ENCODE measurements around the gene GMDS. TPM values are rescaled to one million over a fixed set of nuclear protein-coding genes. Genes with fewer than 3 reads are reported as not detected.

Gene GMDS
- total RNA-seq, 1 donor from 2014 or later, result 17.9 TPM

DNA sequence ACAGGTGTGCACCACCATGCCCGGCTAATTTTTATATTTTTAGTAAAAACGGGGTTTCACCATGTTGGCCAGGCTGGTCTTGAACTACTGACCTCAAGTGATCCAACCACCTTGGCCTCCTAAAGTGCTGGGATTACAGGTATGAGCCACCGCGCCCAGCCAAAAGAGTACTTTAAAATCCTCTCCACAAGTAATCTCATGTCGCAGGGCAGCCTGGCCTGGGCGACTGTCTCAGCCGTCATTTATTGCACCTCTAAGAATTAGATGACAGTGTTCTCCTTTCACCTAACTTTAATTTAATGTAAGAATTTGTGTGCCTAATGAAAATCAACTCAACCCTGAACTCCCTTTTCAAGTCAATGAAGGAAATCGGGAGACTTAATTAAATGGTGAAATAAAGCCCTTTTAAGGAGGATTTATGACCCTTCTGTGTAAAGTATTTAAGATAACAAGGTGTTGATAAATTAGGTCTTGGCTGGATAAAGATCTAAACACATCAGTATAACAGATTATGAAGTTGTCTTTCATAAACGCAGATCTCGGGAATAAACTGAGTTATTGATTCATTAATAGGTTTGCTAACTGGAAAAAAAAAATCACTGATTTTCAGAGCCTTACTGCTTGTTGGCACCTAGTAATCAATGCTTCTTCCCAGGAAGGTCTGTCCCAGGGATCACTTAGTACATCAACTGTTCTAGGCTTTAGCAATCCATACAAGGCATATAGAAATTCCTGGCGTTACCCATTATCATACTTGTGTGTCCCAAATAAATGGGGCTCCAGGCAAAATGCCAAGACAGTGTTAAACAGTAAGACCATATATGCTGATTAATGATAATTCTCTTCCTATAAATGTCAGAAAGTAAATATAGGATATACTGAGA, 209.3 kb downstream of the GMDS start:
- TF ChIP-seq, protein P1, sequence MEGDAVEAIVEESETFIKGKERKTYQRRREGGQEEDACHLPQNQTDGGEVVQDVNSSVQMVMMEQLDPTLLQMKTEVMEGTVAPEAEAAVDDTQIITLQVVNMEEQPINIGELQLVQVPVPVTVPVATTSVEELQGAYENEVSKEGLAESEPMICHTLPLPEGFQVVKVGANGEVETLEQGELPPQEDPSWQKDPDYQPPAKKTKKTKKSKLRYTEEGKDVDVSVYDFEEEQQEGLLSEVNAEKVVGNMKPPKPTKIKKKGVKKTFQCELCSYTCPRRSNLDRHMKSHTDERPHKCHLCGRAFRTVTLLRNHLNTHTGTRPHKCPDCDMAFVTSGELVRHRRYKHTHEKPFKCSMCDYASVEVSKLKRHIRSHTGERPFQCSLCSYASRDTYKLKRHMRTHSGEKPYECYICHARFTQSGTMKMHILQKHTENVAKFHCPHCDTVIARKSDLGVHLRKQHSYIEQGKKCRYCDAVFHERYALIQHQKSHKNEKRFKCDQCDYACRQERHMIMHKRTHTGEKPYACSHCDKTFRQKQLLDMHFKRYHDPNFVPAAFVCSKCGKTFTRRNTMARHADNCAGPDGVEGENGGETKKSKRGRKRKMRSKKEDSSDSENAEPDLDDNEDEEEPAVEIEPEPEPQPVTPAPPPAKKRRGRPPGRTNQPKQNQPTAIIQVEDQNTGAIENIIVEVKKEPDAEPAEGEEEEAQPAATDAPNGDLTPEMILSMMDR (conservative IDR thresholded peaks at IDR 0.05; ENCODE audit: low read depth, low read length), result no peak
- no peak for DNase-seq (ENCODE audit: low read depth)
- H3K4me3 ChIP-seq (ENCODE audit: low read depth, low read length), result no peak overlapping the region

DNA sequence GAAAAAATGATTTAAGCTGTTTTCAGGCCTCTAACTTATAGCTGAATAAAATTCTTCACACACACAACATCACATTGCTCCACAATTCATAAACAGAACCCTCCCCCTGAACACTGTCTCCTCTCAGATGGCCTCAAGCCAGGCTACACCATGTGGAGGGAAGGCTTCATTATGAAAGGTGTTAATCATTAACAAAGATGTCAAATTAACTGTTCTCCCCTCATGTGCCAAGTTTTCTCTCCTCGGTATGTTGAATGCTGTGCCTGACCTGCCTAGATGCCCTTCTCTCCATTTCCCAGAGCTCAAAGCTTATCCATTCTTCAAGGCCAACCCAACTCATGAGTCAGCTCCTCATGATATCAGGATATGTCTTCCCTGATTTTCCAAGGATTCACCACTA, 210.4 kb downstream of the GMDS start:
- TF ChIP-seq, protein P1 (conservative IDR thresholded peaks at IDR 0.05; ENCODE audit: low read depth, low read length), result no peak
- no peak overlapping the region for H3K4me3 ChIP-seq (ENCODE audit: low read depth, low read length)
- DNase-seq (ENCODE audit: low read depth), result peak; percentile 61

DNA sequence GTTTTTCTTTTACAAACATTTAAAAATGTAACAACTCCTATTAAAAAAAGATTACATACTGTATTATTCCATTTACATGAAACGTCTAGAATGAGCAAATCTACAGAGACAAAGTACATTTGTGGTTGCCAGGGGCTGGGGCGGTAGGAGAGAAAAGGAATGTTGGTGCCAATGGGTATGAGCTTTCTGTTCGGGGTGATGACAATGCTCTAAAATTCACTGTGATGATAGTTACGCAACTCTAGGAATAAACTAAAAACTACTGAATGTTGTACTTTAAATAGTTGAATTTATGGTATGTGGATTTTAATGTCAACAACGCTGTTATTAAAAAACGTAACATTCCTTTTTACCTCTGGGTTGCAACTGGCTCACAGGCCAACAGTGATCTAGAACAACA, 211.1 kb downstream of the GMDS start:
- DNase-seq (ENCODE audit: low read depth), result no peak
- no peak overlapping the region for H3K4me3 ChIP-seq (ENCODE audit: low read depth, low read length)
- TF ChIP-seq, protein P1 (conservative IDR thresholded peaks at IDR 0.05; ENCODE audit: low read depth, low read length), result no peak

DNA sequence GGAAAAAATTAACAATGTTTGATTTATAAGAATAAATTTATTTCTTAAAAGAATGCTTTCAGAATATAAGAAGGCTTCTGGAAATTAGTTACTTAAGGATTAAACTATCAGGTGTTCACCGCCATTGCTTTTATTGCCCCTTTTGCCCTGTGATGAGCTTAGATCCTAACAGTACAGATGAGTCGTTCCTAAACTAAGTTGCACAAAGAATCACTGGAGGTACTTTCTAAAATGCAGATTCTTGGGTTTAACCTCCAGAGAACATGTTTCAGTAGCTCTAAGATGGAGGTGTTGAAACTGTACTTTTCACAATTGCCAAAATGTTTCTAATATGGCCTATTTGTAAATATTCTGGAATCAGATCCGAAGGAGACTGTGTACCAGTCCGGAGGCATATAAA, 211.9 kb downstream of the GMDS start:
- TF ChIP-seq, protein P1 (conservative IDR thresholded peaks at IDR 0.05; ENCODE audit: low read depth, low read length), result no peak
- no peak for DNase-seq (ENCODE audit: low read depth)
- no peak overlapping the region for H3K4me3 ChIP-seq (ENCODE audit: low read depth, low read length)

DNA sequence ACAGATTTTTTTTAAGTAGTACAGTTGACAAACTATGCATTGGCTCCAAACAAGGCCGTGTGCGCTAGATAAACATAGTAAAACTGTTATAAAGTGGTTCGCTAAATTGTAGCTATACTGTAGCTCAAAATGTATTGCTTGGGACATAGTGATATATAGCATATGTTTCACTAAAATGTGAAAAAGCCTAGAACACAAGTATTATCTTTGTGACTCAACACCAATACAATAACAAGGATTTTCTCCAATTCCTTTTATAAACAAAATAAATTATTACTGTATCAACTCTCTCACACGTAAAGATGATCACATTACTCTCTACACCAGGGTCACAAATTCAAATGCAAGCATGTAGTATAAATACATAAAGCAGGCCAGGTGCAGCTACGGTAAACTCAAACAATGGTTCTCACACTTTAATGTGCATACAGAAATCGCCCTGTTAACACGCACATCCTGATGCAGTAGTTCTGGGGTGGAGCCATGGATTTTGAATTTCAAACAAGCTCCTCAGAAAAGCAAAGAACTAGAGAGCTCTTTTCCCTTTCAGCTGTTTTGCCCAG, 214.6 kb downstream of the GMDS start:
- TF ChIP-seq, protein P1 (conservative IDR thresholded peaks at IDR 0.05; ENCODE audit: low read depth, low read length), result no peak
- H3K4me3 ChIP-seq (ENCODE audit: low read depth, low read length), result no peak overlapping the region
- no peak for DNase-seq (ENCODE audit: low read depth)

DNA sequence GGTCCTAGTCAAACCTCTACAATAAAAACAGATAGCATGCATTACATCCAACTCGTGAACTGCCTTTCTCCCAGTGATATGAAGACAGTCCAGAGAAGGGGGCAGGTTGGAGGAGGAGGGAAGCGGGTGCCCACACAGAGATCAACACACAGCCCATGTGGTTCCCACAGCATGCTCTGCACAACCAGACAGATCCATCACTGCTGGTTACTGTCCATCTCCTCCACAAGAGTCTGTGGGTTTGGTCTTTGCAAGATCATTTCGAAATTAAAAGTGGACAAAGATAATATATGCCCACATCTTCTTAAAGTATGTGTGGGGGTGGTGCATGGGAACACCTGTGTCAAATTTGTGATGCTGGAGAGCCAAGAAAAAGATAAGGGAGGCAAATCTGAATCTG, 215.5 kb downstream of the GMDS start:
- no peak for DNase-seq (ENCODE audit: low read depth)
- H3K4me3 ChIP-seq (ENCODE audit: low read depth, low read length), result no peak overlapping the region
- TF ChIP-seq, protein P1 (conservative IDR thresholded peaks at IDR 0.05; ENCODE audit: low read depth, low read length), result no peak
